Amygdala (tissue), 56 donors: ENCODE data around the gene BTBD9.

Source experiments
- DNase-seq, 56 donors: peaks; one replicate each; lab custom pipeline; 2025; lab: John Stamatoyannopoulos, UW

Gene BTBD9

GRCh38 chr6:38639498-38640215 is at the start of gene BTBD9:
BTBD9 (minus strand) TSS chr6:38639929.
- DNase-seq: peak; percentile 31 to 89 (median 76)

GRCh38 chr6:38688579-38689087 is 48.9 kb upstream of the BTBD9 start:
- peak in 1 of 56 donors; percentile 26 for DNase-seq

- no peak for DNase-seq
These were observed 47.8 kb upstream of the BTBD9 start for GRCh38 chr6:38687549-38687948.

- DNase-seq: no peak
These were observed 47.3 kb upstream of the BTBD9 start for GRCh38 chr6:38687043-38687353.

- DNase-seq: no peak
These were observed 46.7 kb upstream of the BTBD9 start for GRCh38 chr6:38686270-38687042.

GRCh38 chr6:38684904-38685303 is 45.2 kb upstream of the BTBD9 start:
- DNase-seq: no peak

- DNase-seq: no peak
These were observed 44.5 kb upstream of the BTBD9 start for GRCh38 chr6:38684237-38684636.

GRCh38 chr6:38681850-38682249 is 42.1 kb upstream of the BTBD9 start:
- DNase-seq: no peak

- no peak for DNase-seq
These were observed 39.9 kb upstream of the BTBD9 start for GRCh38 chr6:38679668-38680067.

GRCh38 chr6:38678178-38678760 is 38.5 kb upstream of the BTBD9 start:
- DNase-seq: no peak

- no peak for DNase-seq
These were observed 37.3 kb upstream of the BTBD9 start for GRCh38 chr6:38676974-38677544.

GRCh38 chr6:38676236-38676973 is 36.7 kb upstream of the BTBD9 start:
- no peak for DNase-seq

- no peak for DNase-seq
These were observed 33.9 kb upstream of the BTBD9 start for GRCh38 chr6:38673397-38674165.

GRCh38 chr6:38671885-38672467 is 32.2 kb upstream of the BTBD9 start:
- peak in 3 of 56 donors; percentile 7 to 39 (median 13) for DNase-seq

- DNase-seq: no peak
These were observed 18.9 kb upstream of the BTBD9 start for GRCh38 chr6:38658418-38659167.

- no peak for DNase-seq
These were observed 17.2 kb upstream of the BTBD9 start for GRCh38 chr6:38656896-38657295.

GRCh38 chr6:38654263-38654662 is 14.5 kb upstream of the BTBD9 start:
- no peak for DNase-seq

GRCh38 chr6:38651121-38651784 is 11.5 kb upstream of the BTBD9 start:
- no peak for DNase-seq
